Right lung (tissue), 10 donors: ENCODE data around the gene TNFRSF11A. TPM values are rescaled to one million over a fixed set of nuclear protein-coding genes. Genes with fewer than 3 reads are reported as not detected.

Source experiments
- DNase-seq, 2 donors: peaks; one replicate each; pipeline ENCODE4 v3.0.0-alpha.2; 2013
- long read RNA-seq, 8 donors: transcript quantifications; one replicate each; lab custom pipeline, GENCODE V29; 2026
- polyA plus RNA-seq, 5 donors: library from polyadenylated mRNA; unstranded; fragments of 120-200 nt; gene quantifications; one replicate each; pipeline versions ENCODE4 v1.2.1 to v1.2.3, GENCODE V29; 2013; ENCODE audit warnings: inconsistent platforms in 1 of 5, low replicate concordance in 1 of 5; ENCODE audit not compliant: insufficient read length in 5 of 5, insufficient read depth in 1 of 5

Gene TNFRSF11A
- polyA plus RNA-seq: 1 to 10 TPM; 2.8 to 4.4 (median 3.9) TPM
- long read RNA-seq, donor 1, full-length matches to known transcripts: 2 of 2 reads
- long read RNA-seq, donor 1, partial matches to known transcripts: 0 of 2 reads
- long read RNA-seq, donor 1, other reads (novel, unspliced or antisense): 0 of 2 reads
- long read RNA-seq, donor 2: 0 reads
- long read RNA-seq, donor 3: 0 reads
- long read RNA-seq, donor 4: 0 reads
- long read RNA-seq, donor 5, partial matches to known transcripts: 0 of 1 reads
- long read RNA-seq, donor 5, other reads (novel, unspliced or antisense): 0 of 1 reads
- long read RNA-seq, donor 6, full-length matches to known transcripts: 1 of 1 reads
- long read RNA-seq, donor 6, partial matches to known transcripts: 0 of 1 reads
- long read RNA-seq, donor 6, other reads (novel, unspliced or antisense): 0 of 1 reads
- long read RNA-seq, donor 7: 0 reads
- long read RNA-seq, donor 8: 0 reads

- DNase-seq: no peak
These were observed at the start of gene TNFRSF11A for GRCh38 chr18:62324917-62325805. Gene TNFRSF11A (plus strand): TSS chr18:62325310. CDS start chr18:62325353, 43 bp downstream.

GRCh38 chr18:62277045-62277444 lies 48.1 kb upstream of the TNFRSF11A start:
- no peak for DNase-seq

- no peak for DNase-seq
These were observed 45.5 kb upstream of the TNFRSF11A start for GRCh38 chr18:62279561-62279960.

GRCh38 chr18:62280058-62280457 lies 45.1 kb upstream of the TNFRSF11A start:
- DNase-seq: no peak

- no peak for DNase-seq
These were observed 44.3 kb upstream of the TNFRSF11A start for GRCh38 chr18:62280786-62281185.

DNA sequence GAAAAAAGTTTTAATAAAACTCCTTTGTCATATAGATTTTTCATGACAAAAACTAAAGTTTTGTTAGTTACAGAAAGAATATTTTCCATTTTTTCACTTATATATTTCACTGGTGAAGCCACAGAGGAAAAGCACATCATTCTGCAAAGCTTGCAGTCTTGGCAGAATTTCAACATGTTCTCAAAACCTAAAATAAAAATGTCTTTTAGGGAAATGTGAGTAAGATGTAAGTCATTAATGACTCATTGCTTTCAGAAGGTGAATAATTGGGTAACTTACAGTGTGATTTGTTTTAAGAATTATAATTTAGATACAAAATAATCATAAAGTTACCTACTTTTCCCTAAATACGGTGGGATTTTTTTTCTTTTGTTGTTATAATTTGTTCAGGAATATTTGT lies 43.4 kb upstream of the TNFRSF11A start:
- DNase-seq: no peak

DNA sequence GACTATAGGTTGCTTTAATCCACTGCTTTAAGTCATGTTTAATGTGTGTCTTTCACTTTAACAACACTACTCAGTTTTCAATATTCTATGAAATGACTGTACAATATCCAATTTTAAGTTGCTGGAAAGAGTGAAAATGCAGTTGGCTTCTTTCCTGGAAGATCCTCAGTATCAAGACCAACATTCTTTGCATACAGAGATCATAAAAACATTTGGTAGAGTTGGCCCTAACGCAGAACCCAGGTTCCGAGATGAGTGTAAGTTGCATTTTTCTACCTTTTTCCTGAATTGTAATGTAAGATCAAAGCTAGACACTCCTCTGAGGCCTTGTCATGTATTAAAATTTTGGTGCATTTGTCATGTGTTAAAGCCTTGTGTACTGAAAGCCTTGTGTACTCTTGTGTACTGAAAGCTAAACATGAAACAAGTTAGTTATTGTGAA lies 42.9 kb upstream of the TNFRSF11A start:
- DNase-seq: peak in 1 of 2 donors; percentile 6

GRCh38 chr18:62284637-62285036 lies 40.5 kb upstream of the TNFRSF11A start:
- no peak for DNase-seq

GRCh38 chr18:62285281-62285680 lies 39.8 kb upstream of the TNFRSF11A start:
- no peak for DNase-seq

DNA sequence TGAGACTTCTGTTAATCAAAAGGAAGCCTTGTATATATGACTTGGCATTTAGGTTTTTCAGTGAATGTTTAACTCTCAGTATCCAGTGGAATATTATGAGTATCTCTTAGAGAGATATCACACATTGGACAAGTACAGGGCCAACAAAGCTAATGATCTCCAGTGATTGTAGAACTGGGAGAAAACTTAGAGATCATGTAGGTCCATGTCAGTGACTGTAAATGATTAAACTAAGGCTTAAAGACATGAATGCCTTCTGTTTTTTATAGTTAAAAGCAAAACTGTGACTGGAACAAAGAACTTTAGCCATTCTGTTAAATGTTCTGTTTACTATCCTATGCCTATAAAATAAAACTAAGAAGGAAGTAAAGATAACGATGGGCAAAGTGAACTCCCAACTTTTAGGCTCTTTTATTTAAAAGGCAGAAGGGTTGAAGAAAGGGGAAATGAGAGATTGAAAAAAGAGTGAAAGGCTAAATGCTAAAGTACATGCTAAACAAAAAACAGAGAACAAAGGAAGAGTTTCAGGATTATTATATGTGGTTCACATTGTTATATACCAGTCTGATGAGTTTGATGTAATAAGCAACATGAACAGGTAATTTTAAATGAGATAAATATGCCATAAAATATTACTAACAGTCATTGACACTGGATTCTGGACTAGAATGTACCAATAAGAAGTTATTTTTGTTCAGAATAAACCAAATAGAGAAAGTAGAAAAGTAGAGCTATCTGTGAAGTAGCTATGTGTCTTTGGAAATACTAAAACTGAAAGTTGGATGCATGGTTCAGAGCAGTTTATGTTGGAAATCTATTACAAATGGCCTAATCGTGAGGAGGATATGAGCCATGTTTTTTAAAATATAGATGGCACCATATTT lies 37.1 kb upstream of the TNFRSF11A start:
- no peak for DNase-seq

DNA sequence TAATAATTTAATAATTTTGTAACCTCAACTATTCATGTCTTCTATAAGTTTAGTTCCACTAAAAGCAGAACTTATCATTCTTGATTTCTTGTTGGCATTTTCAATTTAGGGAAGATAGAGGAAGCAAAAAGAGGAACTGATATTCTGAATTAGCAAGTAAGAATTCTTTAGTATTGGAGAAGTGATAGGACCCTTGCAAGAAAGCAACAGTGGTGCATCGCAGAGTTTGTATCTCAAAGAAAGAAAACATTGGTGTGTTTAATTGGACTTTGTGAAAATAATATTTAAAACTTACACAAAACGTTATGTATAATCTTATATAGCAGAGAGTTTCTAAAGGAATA lies 36.5 kb upstream of the TNFRSF11A start:
- DNase-seq: no peak

DNA sequence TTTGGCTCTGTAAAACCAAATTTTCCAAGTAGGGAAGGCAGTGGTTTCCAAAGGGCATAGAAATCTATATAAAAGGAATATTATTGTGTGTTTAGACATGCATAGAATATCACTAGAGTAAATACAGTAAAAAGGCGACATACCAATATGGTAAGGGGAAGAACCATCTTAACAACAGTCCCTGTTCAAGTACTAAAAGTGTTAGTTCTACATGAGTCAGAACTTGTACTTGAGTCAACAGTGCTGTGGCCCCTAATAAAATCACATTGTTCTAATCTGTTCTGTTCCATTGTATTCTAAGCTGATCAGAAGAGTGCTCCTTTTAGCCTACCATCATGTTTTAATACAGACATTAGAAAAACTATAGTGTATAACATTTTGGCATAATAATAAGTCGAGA lies 36.1 kb upstream of the TNFRSF11A start:
- DNase-seq: no peak

- DNase-seq: no peak
These were observed 31.0 kb upstream of the TNFRSF11A start for GRCh38 chr18:62294073-62294472.

DNA sequence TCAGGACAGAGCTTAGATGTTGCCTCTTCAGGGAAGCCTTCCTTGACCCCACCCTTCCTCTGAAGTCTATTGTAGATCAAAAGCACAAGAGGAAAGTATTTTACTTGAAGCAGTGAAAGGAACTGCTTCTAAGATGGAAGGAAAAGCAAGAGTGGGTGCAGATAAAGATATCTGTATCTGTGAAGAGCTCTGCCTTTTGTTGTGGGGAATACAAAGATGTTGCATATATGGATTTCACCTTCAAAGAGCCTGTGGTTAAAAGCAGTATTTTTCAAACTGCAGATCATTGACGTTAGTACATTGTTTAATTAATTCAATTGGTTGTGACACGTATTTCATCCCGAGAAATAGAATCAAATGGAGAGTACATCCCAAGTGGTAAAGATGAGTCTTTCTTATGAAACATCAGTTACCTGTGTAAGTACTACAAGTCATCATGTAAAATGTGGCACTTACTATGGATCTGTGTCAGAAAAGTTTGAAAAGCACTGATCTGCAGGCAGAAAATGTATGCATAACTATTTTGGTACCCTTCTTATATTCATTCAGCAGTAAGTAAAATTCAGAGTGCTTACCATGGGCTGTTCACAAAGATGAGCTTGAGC lies 24.6 kb upstream of the TNFRSF11A start:
- no peak for DNase-seq

DNA sequence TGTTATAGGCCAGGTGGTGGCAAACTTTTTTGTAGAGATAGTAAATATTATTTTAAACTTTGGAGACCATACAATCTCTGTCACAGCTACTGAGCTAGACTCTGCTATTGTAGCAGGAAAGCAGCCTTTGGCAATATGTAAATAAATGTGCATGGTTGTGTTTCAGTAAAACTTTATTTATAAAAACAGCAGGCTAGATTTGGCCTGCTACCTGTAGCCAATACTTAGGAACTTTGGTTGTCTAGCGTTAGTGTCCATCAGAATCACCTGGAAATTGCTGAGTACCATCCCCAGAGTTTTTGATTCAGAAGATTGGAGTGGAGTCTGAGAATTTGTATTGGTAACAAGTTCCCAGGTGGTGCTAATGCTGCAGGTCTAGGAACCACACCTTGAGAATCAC lies 23.8 kb upstream of the TNFRSF11A start:
- no peak for DNase-seq

GRCh38 chr18:62312851-62313250 lies 12.3 kb upstream of the TNFRSF11A start:
- no peak for DNase-seq

DNA sequence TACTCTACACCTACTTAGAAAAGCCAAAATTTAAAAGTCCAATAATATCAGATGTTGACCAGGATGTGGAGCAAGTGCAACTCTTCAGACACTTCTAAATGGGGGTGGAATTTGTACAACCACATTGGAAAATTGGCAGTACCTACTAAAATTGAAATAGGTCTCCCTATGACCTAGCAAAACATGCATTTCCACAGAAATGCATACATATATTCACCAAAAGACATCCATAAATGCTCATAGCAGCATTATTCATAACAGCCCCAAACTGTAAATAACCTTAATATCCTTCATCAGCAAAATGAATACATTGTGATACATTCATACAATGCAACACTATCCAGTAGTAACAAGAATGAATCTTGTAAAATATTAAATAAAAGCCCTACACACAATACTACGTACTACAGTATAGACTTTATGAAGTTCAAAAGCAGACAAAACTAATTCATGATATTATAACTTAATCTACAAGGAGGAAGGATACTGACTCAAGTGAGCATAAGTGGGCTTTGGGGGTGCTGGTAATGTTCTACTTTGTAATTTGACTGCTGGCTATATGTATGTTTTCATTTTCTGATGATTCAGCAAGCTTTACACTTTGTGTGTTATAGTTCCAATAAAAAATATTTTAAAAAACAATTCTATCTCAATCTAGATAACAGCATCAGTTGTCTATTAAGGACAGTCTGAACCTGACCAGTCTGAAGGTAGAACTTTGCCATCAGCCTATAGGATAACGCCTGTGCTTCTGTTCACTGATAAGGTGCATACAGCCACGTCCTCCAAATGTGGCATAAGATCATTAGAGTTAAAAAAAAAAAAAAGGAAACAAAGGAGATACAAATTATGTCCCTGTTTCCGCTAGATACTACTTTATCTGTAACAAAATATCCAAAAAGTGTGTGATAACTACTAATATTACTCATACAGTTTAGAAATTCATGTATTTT lies 6.6 kb upstream of the TNFRSF11A start:
- no peak for DNase-seq

GRCh38 chr18:62321201-62321600 lies 3.9 kb upstream of the TNFRSF11A start:
- no peak for DNase-seq

DNA sequence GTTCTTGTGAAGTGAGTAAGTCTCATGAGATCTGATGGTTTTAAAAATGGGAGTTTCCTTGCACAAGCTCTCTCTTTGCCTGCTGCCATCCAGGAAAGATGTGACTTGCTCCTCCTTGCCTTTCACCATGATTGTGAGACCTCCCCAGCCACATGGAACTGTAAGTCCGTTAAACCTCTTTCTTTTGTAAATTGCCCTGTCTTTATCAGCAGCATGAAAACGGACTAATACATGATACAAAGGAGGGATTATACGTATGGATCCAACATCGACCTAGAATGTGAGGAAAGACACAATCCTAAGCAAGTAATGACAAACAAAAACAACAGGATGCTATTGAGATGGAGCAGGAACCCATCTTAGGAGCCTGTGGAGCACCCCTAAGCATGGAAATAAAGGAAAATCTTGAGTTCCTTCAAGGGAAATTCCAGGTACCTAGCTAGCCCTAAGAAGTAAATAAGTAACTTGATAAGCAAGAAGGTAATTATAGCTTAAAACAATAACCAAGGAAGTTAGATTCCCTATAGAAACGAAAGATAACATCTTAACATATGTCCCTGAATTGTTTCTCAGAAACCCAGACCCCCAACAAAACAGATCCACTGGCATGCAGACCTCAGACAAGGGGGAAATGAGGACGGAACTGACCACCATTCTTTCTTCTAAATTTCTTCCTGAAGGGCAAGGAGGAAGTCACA lies 1.5 kb upstream of the TNFRSF11A start:
- no peak for DNase-seq
